ENCODE results near the gene ADAMTS5.

GRCh38 chr21:26945916-26946675, 20.8 kb downstream of the ADAMTS5 start:
- TF ChIP-seq CTCF (IDR thresholded peaks at IDR 0.05) (no peak), POLR2A (IDR thresholded peaks at IDR 0.05) (no peak)
